HG02571 (cell line): ENCODE measurements around the gene DNAJC16.

Experiments used
- ATAC-seq: cut with Tn5 transposase; IDR thresholded peaks from one replicate; pipeline ENCODE4 v1.9.1; 2021; ENCODE audit warnings: mild to moderate bottlenecking, moderate library complexity; ENCODE audit not compliant: unreplicated experiment

Gene DNAJC16

GRCh38 chr1:15531682-15532081, 5.0 kb downstream of the DNAJC16 start:
- no peak for ATAC-seq

DNA sequence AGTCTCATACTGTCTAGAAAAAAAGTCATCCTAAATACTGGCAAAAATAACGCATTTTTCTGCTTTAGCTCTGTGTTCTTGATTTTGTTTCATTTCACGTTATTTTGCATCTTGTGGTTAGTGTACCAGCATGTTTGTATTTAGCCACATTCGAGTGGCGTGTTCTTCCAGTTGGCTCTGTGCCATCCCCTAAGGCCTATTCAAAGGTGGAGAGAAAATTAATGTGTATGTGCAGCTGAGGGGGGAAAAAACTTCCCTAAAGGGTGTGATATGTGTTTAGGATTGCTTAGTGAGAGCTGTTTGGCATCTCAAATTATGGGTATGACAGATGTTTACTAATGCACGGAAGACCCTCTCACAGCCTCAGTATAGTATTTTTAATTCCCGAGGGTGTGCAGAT, 12.1 kb downstream of the DNAJC16 start:
- ATAC-seq, result no peak

GRCh38 chr1:15540186-15540585, 13.5 kb downstream of the DNAJC16 start:
- no peak for ATAC-seq

DNA sequence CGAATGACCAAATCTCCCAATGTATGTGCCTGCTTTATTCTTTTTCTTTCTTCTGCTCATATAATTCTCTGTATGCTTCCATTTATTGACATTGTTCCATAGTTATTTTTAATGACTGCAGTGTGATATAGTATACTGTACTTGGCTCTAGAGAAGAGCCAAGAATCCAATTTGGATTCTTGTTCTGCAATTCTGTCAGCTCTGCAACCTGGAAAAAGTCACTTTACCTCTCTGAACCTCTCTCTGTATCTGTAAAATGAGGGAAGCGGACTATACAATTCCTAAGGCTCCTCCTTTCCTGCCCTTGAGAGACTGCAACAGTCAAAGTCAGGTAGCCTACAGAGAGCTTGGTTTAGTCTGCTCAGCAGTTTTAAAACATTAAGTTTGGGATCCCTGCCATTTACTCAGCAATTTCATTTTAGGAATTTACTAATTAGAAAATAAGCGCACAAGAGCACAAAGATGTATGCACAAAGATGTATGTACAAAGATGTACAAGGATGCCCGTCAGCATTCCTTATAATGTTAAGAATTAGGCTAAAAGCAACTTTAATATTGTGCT, 14.7 kb downstream of the DNAJC16 start:
- no peak for ATAC-seq

DNA sequence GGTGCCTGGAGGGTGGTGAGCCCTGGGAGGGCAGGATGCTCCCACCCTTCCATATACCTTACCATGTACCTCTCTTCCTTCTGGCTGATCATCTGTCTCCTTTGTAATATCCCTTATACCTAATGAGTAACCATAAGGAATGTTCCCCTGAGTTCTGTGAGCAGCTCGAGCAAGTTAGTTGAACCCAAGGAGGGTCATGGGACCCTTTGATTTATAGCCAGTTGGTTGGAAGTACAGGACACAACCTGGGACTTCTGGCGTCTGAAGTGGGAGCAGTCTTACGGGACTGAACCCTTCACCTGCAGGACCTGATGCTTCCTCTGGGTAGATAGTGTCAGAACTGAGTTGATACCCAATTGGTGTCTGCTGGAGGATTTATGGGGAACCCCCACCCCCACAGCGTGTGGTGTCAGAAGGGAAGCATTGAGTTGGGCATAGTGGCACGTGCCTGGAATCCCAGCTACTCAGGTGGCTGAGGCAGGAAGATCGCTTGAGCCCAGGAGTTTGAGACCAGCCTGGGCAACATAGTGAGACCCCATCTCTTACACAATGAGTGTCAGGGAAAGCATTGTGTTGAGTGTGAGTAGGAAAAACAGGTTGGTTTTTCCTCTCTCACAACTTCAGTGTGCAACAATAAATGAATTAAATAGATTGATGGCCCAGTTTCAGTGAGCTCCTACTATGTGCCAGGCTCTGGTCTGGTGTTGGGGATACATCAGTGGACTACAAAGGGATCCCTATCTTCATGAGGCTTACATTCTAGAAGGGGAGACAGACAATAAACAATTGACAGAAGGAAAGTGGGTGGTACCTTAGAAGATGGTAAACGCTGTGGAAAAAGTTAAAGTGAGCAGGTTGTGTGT, 16.0 kb downstream of the DNAJC16 start:
- no peak for ATAC-seq

- ATAC-seq, result no peak
These were observed 16.6 kb downstream of the DNAJC16 start for GRCh38 chr1:15543251-15543588.

DNA sequence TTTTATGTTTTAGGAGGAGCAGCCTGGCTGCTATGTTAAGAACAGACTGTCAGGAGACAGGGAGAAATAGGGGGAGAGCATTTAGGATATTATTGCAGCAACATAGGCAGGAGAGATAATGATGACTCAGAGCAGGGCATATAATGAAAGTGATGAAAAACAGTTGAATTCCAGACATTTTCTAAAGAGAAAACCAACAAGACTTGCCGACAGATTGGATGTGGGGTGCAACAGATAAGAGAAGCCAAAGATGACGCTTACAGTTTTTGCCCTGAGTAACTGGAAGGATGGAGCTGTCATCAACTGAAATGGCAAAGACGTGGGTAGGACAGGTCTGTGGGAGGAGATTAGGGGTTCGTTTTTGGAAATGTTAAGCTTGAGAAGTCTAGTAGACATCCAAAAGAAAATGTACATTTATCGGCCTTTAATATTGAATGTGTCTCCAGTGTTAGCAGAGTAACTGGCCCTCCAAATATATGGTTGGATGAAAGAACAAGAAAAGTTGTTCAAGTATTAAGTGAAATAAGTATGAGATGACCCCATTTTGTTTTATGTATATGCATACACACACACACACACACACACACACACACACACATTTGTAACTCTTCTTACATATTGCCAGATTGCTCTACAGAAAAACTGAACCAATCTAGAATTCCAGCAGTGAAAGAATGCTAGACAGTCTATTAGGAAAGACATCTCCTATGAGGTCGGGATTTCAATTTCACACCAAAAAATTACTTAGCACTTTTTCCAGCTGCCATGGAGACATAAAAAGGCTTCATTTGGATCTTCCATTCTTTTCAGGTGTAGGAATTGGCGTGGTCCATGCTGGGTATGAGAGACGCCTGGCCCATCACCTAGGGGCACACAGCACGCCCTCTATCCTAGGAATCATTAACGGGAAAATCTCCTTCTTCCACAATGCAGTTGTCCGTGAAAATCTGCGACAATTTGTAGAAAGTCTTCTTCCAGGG, 17.2 kb downstream of the DNAJC16 start:
- ATAC-seq, result no peak

DNA sequence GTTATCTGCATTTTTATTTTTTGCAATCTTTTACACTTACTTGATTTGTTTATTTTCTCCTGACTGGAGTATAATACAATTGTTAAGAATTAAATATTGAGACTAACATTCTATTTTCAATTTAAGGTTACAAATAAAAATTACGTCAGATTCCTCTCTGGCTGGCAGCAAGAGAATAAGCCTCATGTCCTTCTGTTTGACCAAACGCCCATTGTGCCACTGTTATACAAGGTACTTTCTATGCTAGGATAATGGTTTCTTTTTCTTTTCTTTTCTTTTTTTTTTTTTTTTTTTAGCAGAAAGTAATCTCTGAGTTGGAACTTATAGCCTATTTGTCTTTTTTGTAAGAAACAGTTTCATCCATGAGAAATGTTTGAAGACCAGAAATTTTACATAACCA, 20.0 kb downstream of the DNAJC16 start:
- ATAC-seq, result no peak

GRCh38 chr1:15550573-15550972, 23.9 kb downstream of the DNAJC16 start:
- no peak for ATAC-seq

GRCh38 chr1:15557008-15557407, 30.4 kb downstream of the DNAJC16 start:
- ATAC-seq, result no peak

- no peak for ATAC-seq
These were observed 30.9 kb downstream of the DNAJC16 start for GRCh38 chr1:15557594-15557993.

GRCh38 chr1:15558516-15558915, 31.9 kb downstream of the DNAJC16 start:
- no peak for ATAC-seq

DNA sequence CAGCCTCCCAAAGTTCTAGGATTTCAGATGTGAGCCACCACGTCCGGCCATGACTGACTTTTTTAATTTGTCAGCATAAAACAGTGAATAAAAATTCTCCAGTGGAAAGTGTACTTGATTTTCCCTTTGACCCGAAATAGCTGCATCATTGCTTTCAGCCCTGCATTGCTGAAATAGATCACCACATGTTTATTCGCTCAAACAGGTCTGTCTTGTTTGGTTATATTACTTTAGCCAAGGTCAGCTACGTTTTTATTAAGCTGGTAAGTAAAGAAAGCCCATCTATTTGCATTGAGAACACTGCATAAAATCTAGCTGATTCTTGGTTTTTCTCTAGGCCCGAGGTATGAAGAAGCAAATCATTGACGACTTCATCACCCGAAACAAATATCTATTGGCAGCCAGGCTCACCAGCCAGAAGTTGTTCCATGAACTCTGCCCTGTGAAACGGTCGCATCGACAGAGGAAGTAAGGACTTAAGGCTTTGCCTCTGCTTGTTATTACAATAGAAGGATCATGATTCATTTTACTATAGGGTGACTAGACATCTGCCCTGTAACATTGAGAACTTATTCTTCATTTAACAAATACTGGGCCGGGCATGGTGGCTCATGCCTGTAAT, 32.7 kb downstream of the DNAJC16 start:
- no peak for ATAC-seq

- ATAC-seq, result no peak
These were observed 41.9 kb downstream of the DNAJC16 start for GRCh38 chr1:15568387-15569073.

DNA sequence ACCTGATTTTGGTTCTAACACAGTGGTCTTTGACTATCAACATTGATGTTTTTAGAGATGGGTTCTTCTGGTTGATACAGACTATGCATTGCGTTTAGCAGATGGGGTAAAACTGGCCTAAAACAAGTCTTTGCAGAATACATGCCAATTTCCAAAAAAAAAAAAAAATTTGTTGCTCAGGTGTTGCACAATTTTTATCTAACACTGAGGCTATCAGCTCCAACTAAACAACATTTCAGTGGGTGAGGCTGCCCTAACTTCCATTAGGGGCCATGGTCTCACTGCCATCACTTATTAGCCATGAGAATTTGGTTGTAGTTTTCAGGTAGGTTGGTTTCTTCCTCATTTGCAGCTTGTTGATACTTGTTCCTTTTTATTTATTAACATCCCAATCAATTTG, 44.2 kb downstream of the DNAJC16 start:
- no peak for ATAC-seq

DNA sequence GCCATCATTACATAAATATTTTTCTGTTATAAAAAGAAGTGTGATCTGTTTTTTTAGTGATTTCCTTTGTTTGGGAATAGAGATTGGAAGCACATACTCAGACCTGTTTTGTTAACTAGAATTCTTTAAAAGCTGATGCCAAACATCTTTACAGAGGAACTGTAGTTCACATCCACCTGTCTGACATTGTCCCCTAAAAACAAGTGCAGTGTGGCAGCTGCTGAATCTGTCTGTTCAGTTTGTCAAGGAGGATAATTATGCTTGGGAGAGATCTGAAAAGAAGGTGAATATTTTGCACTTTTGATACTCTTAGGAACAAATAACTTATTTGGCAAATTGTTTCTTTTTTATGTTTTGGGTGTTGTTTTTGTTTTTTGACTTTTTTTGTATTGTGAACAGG, 44.6 kb downstream of the DNAJC16 start:
- ATAC-seq, result no peak

- ATAC-seq, result no peak
These were observed 46.8 kb downstream of the DNAJC16 start for GRCh38 chr1:15573477-15573876.

GRCh38 chr1:15574741-15575140, 48.1 kb downstream of the DNAJC16 start:
- ATAC-seq, result no peak

GRCh38 chr1:15575549-15576150, 49.0 kb downstream of the DNAJC16 start:
- ATAC-seq, result no peak

- ATAC-seq, result no peak
These were observed 51.0 kb downstream of the DNAJC16 start for GRCh38 chr1:15577691-15578090.
